Subcutaneous abdominal adipose tissue (tissue), 5 donors: ENCODE results near the gene HES7.

Experiments used
- H3K27ac ChIP-seq: one replicate; pipeline ENCODE4 v1.7.0; 2013; ENCODE audit warnings: low read depth, mild to moderate bottlenecking, inconsistent platforms, low read length, moderate library complexity
- H3K27me3 ChIP-seq, 5 donors: one replicate each; pipeline ENCODE4 v1.7.0; 2013; ENCODE audit warnings: low read length in 5 of 5, inconsistent platforms in 1 of 5; ENCODE audit not compliant: control insufficient read depth in 5 of 5, insufficient read depth in 4 of 5
- H3K36me3 ChIP-seq, 5 donors: one replicate each; pipeline ENCODE4 v1.7.0; 2013; ENCODE audit warnings: low read length in 5 of 5; ENCODE audit not compliant: control insufficient read depth in 5 of 5, insufficient read depth in 5 of 5
- H3K4me1 ChIP-seq, 5 donors: one replicate each; pipeline ENCODE4 v1.7.0; 2013; ENCODE audit warnings: low read length in 5 of 5, mild to moderate bottlenecking in 3 of 5, moderate library complexity in 1 of 5; ENCODE audit not compliant: control insufficient read depth in 5 of 5, insufficient read depth in 5 of 5
- H3K4me3 ChIP-seq, 5 donors: one replicate each; pipeline ENCODE4 v1.7.0; 2013; ENCODE audit warnings: low read length in 5 of 5, low read depth in 1 of 5
- H3K9ac ChIP-seq, 5 donors: one replicate each; pipeline ENCODE4 v1.7.0; 2013; ENCODE audit warnings: low read length in 5 of 5, mild to moderate bottlenecking in 4 of 5, moderate library complexity in 3 of 5
- H3K9me3 ChIP-seq, 5 donors: one replicate each; pipeline ENCODE4 v1.7.0; 2013; ENCODE audit warnings: low read length in 5 of 5; ENCODE audit not compliant: control insufficient read depth in 5 of 5
- donor health status: healthy.
- donor health status: healthy.
- donor health status: healthy.
- donor health status: healthy.
- donor health status: healthy.

Gene HES7

GRCh38 chr17:8124350-8125153 lies 646 bp upstream of the HES7 start:
- no peaks in the 10 kb centered on the region for H3K36me3 ChIP-seq
- peak overlapping the region in 2 of 5 donors; percentile 9 to 25 for H3K9ac ChIP-seq
- peaks cover 13 to 76% (median 71%) of the 10 kb centered on the region in 5 donors for H3K4me1 ChIP-seq
- H3K4me3 ChIP-seq: peak overlapping the region; percentile 48 to 94 (median 76)
- peaks cover 20 to 33% (median 26%) of the 10 kb centered on the region in 5 donors for H3K27me3 ChIP-seq
- no peaks in the 10 kb centered on the region for H3K9me3 ChIP-seq
- H3K27ac ChIP-seq: no peak overlapping the region

GRCh38 chr17:8122924-8123694 lies 797 bp downstream of the HES7 start:
- Histone ChIP-seq H3K9ac (peak overlapping the region in 3 of 5 donors; percentile 38 to 62 (median 41)), H3K9me3 (no peaks in the 10 kb centered on the region), H3K36me3 (no peaks in the 10 kb centered on the region), H3K4me3 (peak overlapping the region; percentile 57 to 82 (median 71)), H3K27me3 (peaks cover 20 to 33% (median 26%) of the 10 kb centered on the region in 5 donors), H3K27ac (no peak overlapping the region), H3K4me1 (peaks cover 17 to 85% (median 78%) of the 10 kb centered on the region in 5 donors)

GRCh38 chr17:8122422-8122923 lies 1.4 kb downstream of the HES7 start:
- Histone ChIP-seq H3K4me3 (peak overlapping the region; percentile 48 to 82 (median 71)), H3K27ac (no peak overlapping the region), H3K9ac (peak overlapping the region in 3 of 5 donors; percentile 38 to 62 (median 41)), H3K27me3 (peaks cover 22 to 37% (median 28%) of the 10 kb centered on the region in 5 donors), H3K9me3 (no peaks in the 10 kb centered on the region), H3K36me3 (no peaks in the 10 kb centered on the region), H3K4me1 (peaks cover 19 to 91% (median 84%) of the 10 kb centered on the region in 5 donors)

GRCh38 chr17:8121681-8122421 lies 2.1 kb downstream of the HES7 start:
- no peaks in the 10 kb centered on the region for H3K9me3 ChIP-seq
- peak overlapping the region in 1 of 5 donors; percentile 4 for H3K9ac ChIP-seq
- peaks cover 26 to 41% (median 32%) of the 10 kb centered on the region in 5 donors for H3K27me3 ChIP-seq
- no peaks in the 10 kb centered on the region for H3K36me3 ChIP-seq
- peak overlapping the region; percentile 48 to 82 (median 71) for H3K4me3 ChIP-seq
- H3K27ac ChIP-seq: no peak overlapping the region
- peaks cover 19 to 88% (median 82%) of the 10 kb centered on the region in 5 donors for H3K4me1 ChIP-seq

GRCh38 chr17:8121407-8121680 lies 2.6 kb downstream of the HES7 start:
- H3K36me3 ChIP-seq: no peaks in the 10 kb centered on the region
- peaks cover 19 to 85% (median 78%) of the 10 kb centered on the region in 5 donors for H3K4me1 ChIP-seq
- H3K9ac ChIP-seq: no peak overlapping the region
- H3K9me3 ChIP-seq: no peaks in the 10 kb centered on the region
- no peak overlapping the region for H3K27ac ChIP-seq
- H3K27me3 ChIP-seq: peaks cover 31 to 46% (median 37%) of the 10 kb centered on the region in 5 donors
- H3K4me3 ChIP-seq: peak overlapping the region in 4 of 5 donors; percentile 29 to 82 (median 74)

- Histone ChIP-seq H3K27me3 (peaks cover 35 to 52% (median 37%) of the 10 kb centered on the region in 5 donors), H3K9ac (peak overlapping the region in 1 of 5 donors; percentile 41), H3K4me3 (peak overlapping the region; percentile 55 to 77 (median 71)), H3K36me3 (no peaks in the 10 kb centered on the region), H3K9me3 (no peaks in the 10 kb centered on the region), H3K27ac (no peak overlapping the region), H3K4me1 (peaks cover 17 to 79% (median 72%) of the 10 kb centered on the region in 5 donors)
These were observed 3.1 kb downstream of the HES7 start for GRCh38 chr17:8120520-8121406.

- Histone ChIP-seq H3K4me1 (peaks cover 14 to 70% (median 64%) of the 10 kb centered on the region in 5 donors), H3K9me3 (no peaks in the 10 kb centered on the region), H3K27me3 (peaks cover 37 to 58% (median 38%) of the 10 kb centered on the region in 5 donors), H3K9ac (peak overlapping the region in 3 of 5 donors; percentile 30 to 67 (median 31)), H3K4me3 (peak overlapping the region; percentile 71 to 81 (median 76)), H3K36me3 (no peaks in the 10 kb centered on the region), H3K27ac (peak overlapping the region; percentile 39)
These were observed 4.1 kb downstream of the HES7 start for GRCh38 chr17:8119581-8120519.

GRCh38 chr17:8118769-8119580 lies 4.9 kb downstream of the HES7 start:
- peak overlapping the region; percentile 34 to 73 (median 67) for H3K9ac ChIP-seq
- peak overlapping the region; percentile 71 to 91 (median 77) for H3K4me3 ChIP-seq
- peaks cover 37 to 58% (median 40%) of the 10 kb centered on the region in 5 donors for H3K27me3 ChIP-seq
- H3K36me3 ChIP-seq: no peaks in the 10 kb centered on the region
- no peaks in the 10 kb centered on the region for H3K9me3 ChIP-seq
- peaks cover 10 to 61% (median 56%) of the 10 kb centered on the region in 5 donors for H3K4me1 ChIP-seq
- peak overlapping the region; percentile 39 for H3K27ac ChIP-seq
